Hepatocyte (in vitro differentiated cells): ENCODE data around the gene NINJ2. TPM values are rescaled to one million over a fixed set of nuclear protein-coding genes. Genes with fewer than 3 reads are reported as not detected.

Experiments
- DNase-seq: peaks from one replicate; pipeline ENCODE4 v3.0.0-alpha.2; 2016; ENCODE audit warnings: low spot score
- H2AFZ ChIP-seq: fragments of 200-600 bp; sonication (generic); 2 replicates; pipeline ENCODE4 v1.6.0; 2016; ENCODE audit warnings: antibody characterized with exemption, mild to moderate bottlenecking
- H3K27ac ChIP-seq: fragments of 200-600 bp; sonication (generic); 2 replicates; pipeline ENCODE4 v1.5.1; 2016; ENCODE audit warnings: mild to moderate bottlenecking
- H3K27me3 ChIP-seq: fragments of 200-600 bp; sonication (generic); 2 replicates; pipeline ENCODE4 v1.6.1; 2016
- H3K36me3 ChIP-seq: fragments of 200-600 bp; sonication (generic); replicated peaks from 2 replicates; pipeline ENCODE4 v1.5.1; 2016; ENCODE audit warnings: low read depth; ENCODE audit not compliant: insufficient read depth
- H3K4me1 ChIP-seq: fragments of 200-600 bp; sonication (generic); 2 replicates; pipeline ENCODE4 v1.5.1; 2016; ENCODE audit warnings: mild to moderate bottlenecking, moderate library complexity; ENCODE audit not compliant: insufficient read depth
- H3K4me2 ChIP-seq: fragments of 200-600 bp; sonication (generic); 2 replicates; pipeline ENCODE4 v1.6.0; 2016
- H3K4me3 ChIP-seq: fragments of 200-600 bp; sonication (generic); 2 replicates; pipeline ENCODE4 v1.5.1; 2016; ENCODE audit warnings: mild to moderate bottlenecking
- H3K79me2 ChIP-seq: fragments of 200-600 bp; sonication (generic); 2 replicates; pipeline ENCODE4 v1.6.0; 2017; ENCODE audit warnings: mild to moderate bottlenecking
- H3K9me2 ChIP-seq: fragments of 200-600 bp; sonication (generic); replicated peaks from 2 replicates; pipeline ENCODE4 v1.6.0; 2017; ENCODE audit warnings: mild to moderate bottlenecking; ENCODE audit not compliant: insufficient read depth
- H3K9me3 ChIP-seq: fragments of 200-600 bp; sonication (generic); 2 replicates; pipeline ENCODE4 v1.5.1; 2016; ENCODE audit warnings: low read depth, mild to moderate bottlenecking
- H4K20me1 ChIP-seq: fragments of 200-600 bp; sonication (generic); 2 replicates; pipeline ENCODE4 v1.6.0; 2016; ENCODE audit warnings: mild to moderate bottlenecking; ENCODE audit not compliant: insufficient read depth, poor library complexity, severe bottlenecking
- EZH2 ChIP-seq: fragments of 200-600 bp; sonication (generic); IDR thresholded peaks from 2 replicates; pipeline ENCODE4 v1.6.1; 2016; ENCODE audit warnings: antibody characterized with exemption, mild to moderate bottlenecking, borderline replicate concordance
- EZH2phosphoT487 ChIP-seq: fragments of 200-600 bp; sonication (generic); IDR thresholded peaks from one replicate; pipeline ENCODE4 v1.6.1; 2018; ENCODE audit warnings: antibody characterized with exemption, mild to moderate bottlenecking, low read depth, moderate library complexity; ENCODE audit not compliant: unreplicated experiment, severe bottlenecking
- whole genome bisulfite sequencing: methylation state at CpG from one replicate; pipeline ENCODE4 v1.1.6; 2016; ENCODE audit warnings: low lambda C conversion rate; ENCODE audit errors: missing lambda C conversion rate; 5-methylcytosine and 5-hydroxymethylcytosine counted together
- polyA plus RNA-seq: library from polyadenylated mRNA; unstranded; fragments of >200 nt; fragmentation: Nextera tagmentation; extraction: Ambion mirVana; gene quantifications from 2 replicates; pipeline ENCODE4 v1.2.1, GENCODE V29; 2016
- total RNA-seq: library from RNA; depleted of rRNA; stranded (reverse); fragments of >200 nt; gene quantifications from 2 replicates; pipeline ENCODE4 v1.2.3, GENCODE V29; 2014
- TF ChIP-seq, protein P1 (sequence below): fragments of 200-600 bp; sonication (generic); IDR thresholded peaks from 2 replicates; pipeline ENCODE4 v1.5.1; 2016; ENCODE audit warnings: antibody characterized with exemption, mild to moderate bottlenecking; ENCODE audit not compliant: poor library complexity

The NINJ2 gene
- total and polyA plus RNA-seq, 2 experiments from 2014 or later: 0.70 to 2.1 TPM

- Histone ChIP-seq H3K4me1 (no peaks in the 10 kb centered on the region), H2AFZ (no peak overlapping the region), H3K9me2 (no peaks in the 10 kb centered on the region), H3K36me3 (no peaks in the 10 kb centered on the region), H3K9me3 (no peaks in the 10 kb centered on the region), H3K4me2 (no peak overlapping the region), H3K79me2 (no peaks in the 10 kb centered on the region), H3K27ac (no peak overlapping the region), H3K4me3 (no peak overlapping the region), H4K20me1 (no peaks in the 10 kb centered on the region), H3K27me3 (no peaks in the 10 kb centered on the region)
- TF ChIP-seq EZH2phosphoT487 (no peak), EZH2 (no peak)
- TF ChIP-seq, protein P1, sequence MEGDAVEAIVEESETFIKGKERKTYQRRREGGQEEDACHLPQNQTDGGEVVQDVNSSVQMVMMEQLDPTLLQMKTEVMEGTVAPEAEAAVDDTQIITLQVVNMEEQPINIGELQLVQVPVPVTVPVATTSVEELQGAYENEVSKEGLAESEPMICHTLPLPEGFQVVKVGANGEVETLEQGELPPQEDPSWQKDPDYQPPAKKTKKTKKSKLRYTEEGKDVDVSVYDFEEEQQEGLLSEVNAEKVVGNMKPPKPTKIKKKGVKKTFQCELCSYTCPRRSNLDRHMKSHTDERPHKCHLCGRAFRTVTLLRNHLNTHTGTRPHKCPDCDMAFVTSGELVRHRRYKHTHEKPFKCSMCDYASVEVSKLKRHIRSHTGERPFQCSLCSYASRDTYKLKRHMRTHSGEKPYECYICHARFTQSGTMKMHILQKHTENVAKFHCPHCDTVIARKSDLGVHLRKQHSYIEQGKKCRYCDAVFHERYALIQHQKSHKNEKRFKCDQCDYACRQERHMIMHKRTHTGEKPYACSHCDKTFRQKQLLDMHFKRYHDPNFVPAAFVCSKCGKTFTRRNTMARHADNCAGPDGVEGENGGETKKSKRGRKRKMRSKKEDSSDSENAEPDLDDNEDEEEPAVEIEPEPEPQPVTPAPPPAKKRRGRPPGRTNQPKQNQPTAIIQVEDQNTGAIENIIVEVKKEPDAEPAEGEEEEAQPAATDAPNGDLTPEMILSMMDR: no peak
- WGBS: 90% methylated on average over 19 of the region's 19 CpGs
- DNase-seq: no peak
These were observed 102.4 kb downstream of the NINJ2 start for GRCh38 chr12:560691-561390.

- no peaks in the 10 kb centered on the region for H3K4me1 ChIP-seq
- no peak for TF ChIP-seq EZH2
- TF ChIP-seq, protein P1: no peak
- no peak for TF ChIP-seq EZH2phosphoT487
- no peaks in the 10 kb centered on the region for H3K27me3 ChIP-seq
- H3K79me2 ChIP-seq: no peaks in the 10 kb centered on the region
- 93% methylated on average over 14 of the region's 14 CpGs for whole genome bisulfite sequencing
- H3K36me3 ChIP-seq: no peaks in the 10 kb centered on the region
- no peak overlapping the region for H3K4me3 ChIP-seq
- H3K4me2 ChIP-seq: no peak overlapping the region
- H4K20me1 ChIP-seq: no peaks in the 10 kb centered on the region
- DNase-seq: no peak
- no peaks in the 10 kb centered on the region for H3K9me3 ChIP-seq
- no peak overlapping the region for H2AFZ ChIP-seq
- H3K27ac ChIP-seq: no peak overlapping the region
- H3K9me2 ChIP-seq: no peaks in the 10 kb centered on the region
These were observed 103.3 kb downstream of the NINJ2 start for GRCh38 chr12:559906-560455.

DNA sequence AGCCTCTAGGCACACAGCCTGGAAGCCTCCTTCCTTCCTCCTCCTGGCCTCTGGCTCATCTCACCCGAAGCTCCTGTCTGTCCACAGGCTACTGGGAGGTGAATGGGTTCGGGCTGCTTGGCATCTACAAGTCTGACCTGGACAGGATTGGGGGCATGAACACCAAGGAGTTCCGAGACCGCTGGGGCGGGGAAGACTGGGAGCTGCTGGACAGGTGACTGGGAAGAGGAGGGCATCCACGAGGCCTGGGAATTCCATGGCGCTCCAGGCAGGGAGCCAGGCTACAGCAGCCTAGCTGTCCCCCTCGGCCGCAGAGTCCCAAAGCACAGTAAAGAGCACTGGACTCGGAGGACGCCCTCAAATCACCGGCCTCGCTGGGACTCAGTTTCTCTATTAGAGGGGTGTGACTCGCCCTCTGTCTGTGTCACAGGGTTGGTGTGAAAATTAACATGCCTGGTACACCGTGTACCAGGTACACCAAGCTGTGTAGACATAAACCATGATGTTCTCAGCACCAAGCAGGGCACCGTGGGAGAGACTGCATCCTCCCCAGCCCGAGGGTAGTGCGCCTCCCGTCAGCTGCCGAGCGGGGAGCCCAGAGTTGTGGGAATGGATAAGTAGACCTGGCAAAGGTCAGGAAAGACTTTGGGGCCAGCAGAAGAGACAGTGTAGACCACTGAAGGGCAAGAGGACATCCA lies 103.9 kb downstream of the NINJ2 start:
- no peak overlapping the region for H3K27ac ChIP-seq
- TF ChIP-seq, protein P1: no peak
- TF ChIP-seq EZH2phosphoT487: no peak
- no peak for TF ChIP-seq EZH2

More for the DNA sequence above, 103.9 kb downstream of the NINJ2 start:
- WGBS: 95% methylated on average over 21 of the region's 21 CpGs
- H3K9me3 ChIP-seq: no peaks in the 10 kb centered on the region
- H3K4me3 ChIP-seq: no peak overlapping the region
- H3K36me3 ChIP-seq: no peaks in the 10 kb centered on the region
- H3K9me2 ChIP-seq: no peaks in the 10 kb centered on the region
- no peak for DNase-seq
- H3K27me3 ChIP-seq: no peaks in the 10 kb centered on the region
- no peak overlapping the region for H3K4me2 ChIP-seq
- no peaks in the 10 kb centered on the region for H4K20me1 ChIP-seq
- H3K4me1 ChIP-seq: no peaks in the 10 kb centered on the region
- H3K79me2 ChIP-seq: no peaks in the 10 kb centered on the region
- H2AFZ ChIP-seq: no peak overlapping the region
